AG04450 (cell line): ENCODE results near the gene TAS2R10. TPM values are rescaled to one million over a fixed set of nuclear protein-coding genes. Genes with fewer than 3 reads are reported as not detected.

ENCODE experiments used
- CTCF ChIA-PET: fragments of 300-600, 350-600 bp; formaldehyde crosslinking; extraction: SDS; loops from one replicate; lab custom pipeline; 2022; ENCODE audit warnings: antibody characterized with exemption, inconsistent platforms; lab: Charles Lee
- POLR2A ChIA-PET: fragments of 350-600 bp; formaldehyde crosslinking; extraction: SDS; loops from one replicate; lab custom pipeline; 2021; ENCODE audit warnings: antibody characterized with exemption, inconsistent platforms; lab: Yijun Ruan, JAX
- DNase-seq: peaks from one replicate; pipeline ENCODE4 v3.0.0-alpha.2; 2011; ENCODE audit warnings: low read depth, low spot score
- H3K27ac ChIP-seq: one replicate; pipeline ENCODE4 v1.5.1; 2012; ENCODE audit warnings: low read depth, low read length, control low read depth
- H3K27me3 ChIP-seq: one replicate; pipeline ENCODE4 v1.6.0; 2012; ENCODE audit warnings: low read length; ENCODE audit not compliant: control insufficient read depth, insufficient read depth
- H3K4me3 ChIP-seq: 2 replicates; pipeline ENCODE4 v1.5.1; 2011; ENCODE audit warnings: mild to moderate bottlenecking, low read depth, low read length, control low read depth
- H3K9me3 ChIP-seq: 2 replicates; pipeline ENCODE4 v1.5.1; 2012; ENCODE audit warnings: low read length; ENCODE audit not compliant: control insufficient read depth, insufficient read depth
- CTCF ChIP-seq: IDR thresholded peaks from 2 replicates; pipeline ENCODE4 v1.5.1; 2011; ENCODE audit warnings: low read depth, low read length, control low read depth, inconsistent platforms
- polyA plus RNA-seq: library from polyadenylated mRNA; depleted of rRNA; stranded (reverse); fragments of >200 nt; gene quantifications from 2 replicates; pipeline ENCODE4 v1.2.3, GENCODE V29; 2011; rRNA removed
- small RNA-seq: library from RNA; depleted of rRNA; stranded (forward); fragments of <200 nt; gene quantifications from one replicate; pipeline ENCODE3, GENCODE V24; 2012; ENCODE audit warnings: low read depth; ENCODE audit not compliant: insufficient read length

Gene TAS2R10
- polyA plus RNA-seq, 1 experiment = 0.71 TPM

DNA sequence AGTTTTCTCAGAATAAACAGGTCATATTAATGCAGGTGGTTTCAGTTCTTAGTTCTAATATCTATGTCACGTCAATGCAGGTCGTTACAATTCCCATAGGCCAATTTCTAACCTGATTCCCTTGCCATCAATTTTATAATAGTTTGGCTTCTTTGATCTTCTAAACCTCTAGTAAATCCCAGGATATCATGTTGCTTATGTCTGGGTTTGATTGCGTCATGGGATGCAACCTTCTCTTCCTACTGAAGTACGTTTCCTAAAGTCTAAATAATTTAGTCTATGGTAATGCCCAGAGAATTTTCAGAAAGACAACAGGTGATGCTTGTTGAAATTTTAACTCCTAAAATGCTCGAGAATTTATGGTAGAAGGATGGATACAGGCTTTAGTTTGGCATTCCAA lies 42.9 kb downstream of the TAS2R10 start:
- no peaks in the 10 kb centered on the region for H3K27me3 ChIP-seq
- no peak for DNase-seq
- no peak overlapping the region for H3K4me3 ChIP-seq
- TF ChIP-seq CTCF = no peak
- POLR2A ChIA-PET = no interaction called here
- CTCF ChIA-PET = interaction anchor here (1.1 kb wide), 1 partner anchor 416 kb away, joined by 6 read pairs; no protein-coding TSS in a partner anchor
- H3K27ac ChIP-seq = no peak overlapping the region
- no peaks in the 10 kb centered on the region for H3K9me3 ChIP-seq

GRCh38 chr12:10779103-10779502 lies 47.1 kb downstream of the TAS2R10 start:
- POLR2A ChIA-PET = no interaction called here
- CTCF ChIA-PET = interaction anchor here (0.8 to 2.4 kb wide), 4 partner anchors 8 to 707 kb away, joined by 4 to 8 read pairs (median 6); no protein-coding TSS in a partner anchor
- no peak for DNase-seq

More at GRCh38 chr12:10779103-10779502, 47.1 kb downstream of the TAS2R10 start:
- Histone ChIP-seq H3K27ac (no peak overlapping the region), H3K27me3 (no peaks in the 10 kb centered on the region), H3K4me3 (no peak overlapping the region), H3K9me3 (no peaks in the 10 kb centered on the region)
- TF ChIP-seq CTCF = no peak

Small RNAs within 50 kb of the gene (small RNA-seq; reads per million reads assigned to genes)
- not detected for gene PRR4

Other genes with a start within 250 kb of the TAS2R10 start
- 22.5 and 42.9 TPM in 2 replicates for gene MAGOHB, start 212.7 kb downstream of the TAS2R10 start, polyA plus RNA-seq
- gene STYK1, start 152.3 kb downstream of the TAS2R10 start, polyA plus RNA-seq = 0.02 and 0.14 TPM in 2 replicates
- 95.6 and 99.2 TPM in 2 replicates for gene YBX3, start 103.0 kb downstream of the TAS2R10 start, polyA plus RNA-seq
- not detected in 2 replicates for gene TAS2R7, start 23.7 kb downstream of the TAS2R10 start, polyA plus RNA-seq
- 0.06 TPM in 1 of 2 replicates, not detected in the other for gene TAS2R8, start 19.1 kb downstream of the TAS2R10 start, polyA plus RNA-seq
- not detected in 2 replicates for gene TAS2R9, start 16.2 kb downstream of the TAS2R10 start, polyA plus RNA-seq
- gene PRR4, start 23.1 kb upstream of the TAS2R10 start, polyA plus RNA-seq = 3.2 and 4.3 TPM in 2 replicates
- 3.1 and 4.2 TPM in 2 replicates for gene PRH1, start 57.9 kb upstream of the TAS2R10 start, polyA plus RNA-seq
- 0.10 and 0.16 TPM in 2 replicates for gene TAS2R13, start 83.2 kb upstream of the TAS2R10 start, polyA plus RNA-seq
- 0.16 TPM in 1 of 2 replicates, not detected in the other for gene PRH2, start 102.9 kb upstream of the TAS2R10 start, polyA plus RNA-seq
- 2.1 and 3.2 TPM in 2 replicates for gene TAS2R14, start 112.9 kb upstream of the TAS2R10 start, polyA plus RNA-seq
- gene TAS2R50, start 160.6 kb upstream of the TAS2R10 start, polyA plus RNA-seq = 0.21 and 0.24 TPM in 2 replicates
- gene TAS2R20, start 171.9 kb upstream of the TAS2R10 start, polyA plus RNA-seq = 0.62 and 0.67 TPM in 2 replicates
- gene TAS2R19, start 196.3 kb upstream of the TAS2R10 start, polyA plus RNA-seq = 0.46 and 0.48 TPM in 2 replicates
- gene TAS2R31, start 205.0 kb upstream of the TAS2R10 start, polyA plus RNA-seq = 0.51 and 0.60 TPM in 2 replicates
- 0.30 TPM in 1 of 2 replicates, not detected in the other for gene TAS2R46, start 235.9 kb upstream of the TAS2R10 start, polyA plus RNA-seq